IPS-NIHi7 (cell line): ENCODE measurements around the gene REV1.
"Not testable (repeated sequence)": the region's sequence is repeated elsewhere in the genome, so short reads cannot be mapped to it uniquely, and the experiment has no call there.

Source experiments
- DNase-seq: peaks from one replicate; pipeline ENCODE4 v3.0.0; 2012; ENCODE audit warnings: mixed read lengths; ENCODE audit errors: extremely low spot score

The REV1 gene

GRCh38 chr2:99354825-99355224 lies 135.0 kb downstream of the REV1 start:
- DNase-seq, result not testable (repeated sequence)

GRCh38 chr2:99354070-99354469 lies 135.7 kb downstream of the REV1 start:
- no peak for DNase-seq
